K562 (cell line): ENCODE results near the gene C5orf22.

Experiments
- ATF1 ChIP-seq, 2 experiments: fragments of 450-650 bp in 1 of 2; IDR thresholded peaks; 2 replicates each; pipeline ENCODE4 v1.6.1; 2016; ENCODE audit warnings: missing compliant biosample characterization in 1 of 2, missing genetic modification characterization in 1 of 2
- CTCF ChIP-seq, 3 experiments: IDR thresholded peaks in 2 of 3; conservative IDR thresholded peaks in 1 of 3; 2 replicates each; pipeline ENCODE4 v1.5.1; 2011 to 2012; ENCODE audit warnings: low read length in 3 of 3, mild to moderate bottlenecking in 3 of 3, control low read depth in 2 of 3, improper control_type of control experiment in 1 of 3, inconsistent platforms in 1 of 3, low read depth in 1 of 3, mixed read lengths in 1 of 3, moderate library complexity in 1 of 3; ENCODE audit not compliant: insufficient read depth in 2 of 3
- ELK1 ChIP-seq: sonication (generic); formaldehyde crosslinking; IDR thresholded peaks from 2 replicates; pipeline ENCODE4 v1.8.1; 2022; ENCODE audit warnings: missing genetic modification reagents
- GATAD2B ChIP-seq: fragments of 450-650 bp; IDR thresholded peaks from 2 replicates; pipeline ENCODE4 v1.6.1; 2017; ENCODE audit warnings: mild to moderate bottlenecking, borderline replicate concordance
- RAD21 ChIP-seq, 2 experiments: fragments of 250-450 bp in 1 of 2; fragments of 450-650 bp in 1 of 2; sonication (Bioruptor Pico) in 1 of 2; formaldehyde crosslinking in 1 of 2; IDR thresholded peaks in 1 of 2; conservative IDR thresholded peaks in 1 of 2; 2 replicates each; pipeline versions ENCODE4 v1.4.0 to v1.8.0; 2020 to 2022; ENCODE audit warnings: mild to moderate bottlenecking in 2 of 2, moderate library complexity in 1 of 2
- THRA ChIP-seq: fragments of 450-650 bp; IDR thresholded peaks from 2 replicates; pipeline ENCODE4 v1.6.1; 2017; ENCODE audit warnings: mild to moderate bottlenecking, moderate library complexity
- USF1 ChIP-seq: sonication (generic); formaldehyde crosslinking; IDR thresholded peaks from 2 replicates; pipeline ENCODE4 v1.9.0; 2022; ENCODE audit warnings: mild to moderate bottlenecking, missing genetic modification reagents
- ZBTB9 ChIP-seq: fragments of 450-650 bp; formaldehyde crosslinking; IDR thresholded peaks from 2 replicates; pipeline ENCODE4 v1.4.0; 2020; ENCODE audit warnings: mild to moderate bottlenecking, moderate library complexity
- ZNF277 ChIP-seq: fragments of 250-450 bp; sonication (Bioruptor Pico); IDR thresholded peaks from 2 replicates; pipeline ENCODE4 v1.8.0; 2022; ENCODE audit warnings: inconsistent platforms, mild to moderate bottlenecking, moderate library complexity, borderline replicate concordance
- ZNF318 ChIP-seq, 2 experiments: fragments of 450-650 bp; IDR thresholded peaks; 2 replicates each; pipeline ENCODE4 v1.6.1; 2016; ENCODE audit warnings: mild to moderate bottlenecking in 2 of 2, borderline replicate concordance in 1 of 2, low read depth in 1 of 2, moderate library complexity in 1 of 2

GRCh38 chr5:31504529-31504928 is 27.6 kb upstream of the C5orf22 start:
- TF ChIP-seq GATAD2B (no peak), CTCF (IDR thresholded peaks at IDR 0.05 in 2 of 3, conservative IDR thresholded peaks at IDR 0.05 in 1 of 3; ENCODE audit: insufficient read depth in 2 of 3, low read depth in 1 of 3, low read length in 3 of 3) (no peak), USF1 (no peak), ATF1 (CRISPR knock-in tag; IDR thresholded peaks at IDR 0.05) (no peak), ATF1 (tag; IDR thresholded peaks at IDR 0.05) (no peak), ELK1 (no peak), RAD21 (CRISPR knock-in tag; conservative IDR thresholded peaks at IDR 0.05 in 1 of 2, IDR thresholded peaks at IDR 0.05 in 1 of 2) (no peak), ZNF318 (IDR thresholded peaks at IDR 0.05; ENCODE audit: borderline replicate concordance in 1 of 2, low read depth in 1 of 2) (no peak), ZBTB9 (CRISPR knock-in tag) (no peak), THRA (no peak), ZNF277 (no peak)
